ENCODE measurements around the gene EPAS1. TPM values are rescaled to one million over a fixed set of nuclear protein-coding genes. Genes with fewer than 3 reads are reported as not detected.
A peak's percentile ranks its signal among the peaks of the same experiment; 100 is the strongest.

Gene EPAS1
- total RNA-seq, 1 donor = 132 TPM

- no peak for DNase-seq (ENCODE audit: low read depth)
- no peak for TF ChIP-seq CTCF (IDR thresholded peaks at IDR 0.05; ENCODE audit: insufficient read depth, low read depth, low read length)
Measured at GRCh38 chr2:46355756-46356155, 58.5 kb downstream of the EPAS1 start.

GRCh38 chr2:46356991-46357390 is 59.8 kb downstream of the EPAS1 start:
- H3K4me3 ChIP-seq (ENCODE audit: low read depth, low read length) = no peak overlapping the region
- DNase-seq (ENCODE audit: low read depth) = no peak
- no peak for TF ChIP-seq CTCF (IDR thresholded peaks at IDR 0.05; ENCODE audit: insufficient read depth, low read depth, low read length)

More at GRCh38 chr2:46355756-46356155, 58.5 kb downstream of the EPAS1 start:
- no peak overlapping the region for H3K4me3 ChIP-seq (ENCODE audit: low read depth, low read length)

- no peak for TF ChIP-seq CTCF (IDR thresholded peaks at IDR 0.05; ENCODE audit: insufficient read depth, low read depth, low read length)
- no peak overlapping the region for H3K4me3 ChIP-seq (ENCODE audit: low read depth, low read length)
Measured at GRCh38 chr2:46358713-46359112, 61.5 kb downstream of the EPAS1 start.

GRCh38 chr2:46360303-46360702 is 63.1 kb downstream of the EPAS1 start:
- H3K4me3 ChIP-seq (ENCODE audit: low read depth, low read length) = no peak overlapping the region
- no peak for TF ChIP-seq CTCF (IDR thresholded peaks at IDR 0.05; ENCODE audit: insufficient read depth, low read depth, low read length)
- DNase-seq (ENCODE audit: low read depth) = no peak

More at GRCh38 chr2:46358713-46359112, 61.5 kb downstream of the EPAS1 start:
- DNase-seq (ENCODE audit: low read depth) = no peak

GRCh38 chr2:46361920-46362666 is 64.9 kb downstream of the EPAS1 start:
- no peak overlapping the region for H3K4me3 ChIP-seq (ENCODE audit: low read depth, low read length)
- peak; percentile 28 for DNase-seq (ENCODE audit: low read depth)
- TF ChIP-seq CTCF (IDR thresholded peaks at IDR 0.05; ENCODE audit: insufficient read depth, low read depth, low read length) = no peak

- DNase-seq (ENCODE audit: low read depth) = no peak
- no peak overlapping the region for H3K4me3 ChIP-seq (ENCODE audit: low read depth, low read length)
- TF ChIP-seq CTCF (IDR thresholded peaks at IDR 0.05; ENCODE audit: insufficient read depth, low read depth, low read length) = no peak
Measured at GRCh38 chr2:46362667-46363012, 65.4 kb downstream of the EPAS1 start.

All from fibroblast of villous mesenchyme (primary cell).